WTC11 (cell line): ENCODE data around the gene HPCAL1. TPM values are rescaled to one million over a fixed set of nuclear protein-coding genes. Genes with fewer than 3 reads are reported as not detected.

Experiments
- ATAC-seq: fragments of 200-7000 bp; cut with Tn5 transposase; 2 replicates; pipeline ENCODE4 v1.10.0; 2021; ENCODE audit warnings: mild to moderate bottlenecking, moderate library complexity
- CTCF ChIA-PET: fragments of 300-600 bp; sonication (Branson Sonifier 250); formaldehyde crosslinking; loops from one replicate; lab custom pipeline; 2021; ENCODE audit warnings: antibody characterized with exemption; lab: Charles Lee
- POLR2A ChIA-PET: fragments of 350-600 bp; sonication (Branson Sonifier 250); formaldehyde crosslinking; loops from one replicate; lab custom pipeline; 2021; ENCODE audit warnings: antibody characterized with exemption; lab: Charles Lee
- DNase-seq: peaks from one replicate; pipeline ENCODE4 v3.0.0; 2021; ENCODE audit warnings: low spot score
- H3K27ac Mint-ChIP-seq: 2 replicates; pipeline ENCODE4 v1.8.0; 2021; ENCODE audit warnings: mixed read lengths
- H3K27me3 Mint-ChIP-seq: 2 replicates; pipeline ENCODE4 v1.8.0; 2021; ENCODE audit warnings: low read depth, mild to moderate bottlenecking, moderate library complexity, mixed read lengths
- H3K36me3 Mint-ChIP-seq: 2 replicates; pipeline ENCODE4 v1.8.0; 2021; ENCODE audit warnings: mixed read lengths
- H3K4me1 Mint-ChIP-seq: 2 replicates; pipeline ENCODE4 v1.8.0; 2022; ENCODE audit warnings: mixed read lengths
- H3K4me3 Mint-ChIP-seq: 2 replicates; pipeline ENCODE4 v1.8.0; 2021; ENCODE audit warnings: mild to moderate bottlenecking, moderate library complexity, mixed read lengths
- H3K9me3 Mint-ChIP-seq: 2 replicates; pipeline ENCODE4 v1.8.0; 2021; ENCODE audit warnings: mixed read lengths
- ATF1 ChIP-seq: sonication (generic); formaldehyde crosslinking; IDR thresholded peaks from 2 replicates; pipeline ENCODE4 v1.8.1; 2023; ENCODE audit warnings: mild to moderate bottlenecking, moderate library complexity, missing genetic modification reagents
- CREB1 ChIP-seq: sonication (generic); formaldehyde crosslinking; IDR thresholded peaks from 2 replicates; pipeline ENCODE4 v1.8.0; 2023; ENCODE audit warnings: mild to moderate bottlenecking, missing genetic modification reagents
- CREM ChIP-seq: sonication (generic); formaldehyde crosslinking; IDR thresholded peaks from 2 replicates; pipeline ENCODE4 v1.8.1; 2022; ENCODE audit warnings: mild to moderate bottlenecking, missing genetic modification reagents, moderate library complexity
- ELF4 ChIP-seq: sonication (generic); formaldehyde crosslinking; IDR thresholded peaks from 2 replicates; pipeline ENCODE4 v1.8.1; 2022; ENCODE audit warnings: low read depth, mild to moderate bottlenecking, moderate library complexity, missing genetic modification reagents
- EMX1 ChIP-seq: fragments of 250-450 bp; sonication (Bioruptor Pico); IDR thresholded peaks from 2 replicates; pipeline ENCODE4 v1.8.0; 2021; ENCODE audit warnings: mild to moderate bottlenecking
- IRF2 ChIP-seq: sonication (generic); formaldehyde crosslinking; IDR thresholded peaks from 2 replicates; pipeline ENCODE4 v1.8.0; 2022; ENCODE audit warnings: low read depth, missing genetic modification reagents, borderline replicate concordance
- JAZF1 ChIP-seq: fragments of 250-450 bp; sonication (Bioruptor Pico); IDR thresholded peaks from 2 replicates; pipeline ENCODE4 v1.9.0; 2021; ENCODE audit warnings: moderate library complexity, mild to moderate bottlenecking, inconsistent platforms
- KAT7 ChIP-seq: sonication (generic); formaldehyde crosslinking; IDR thresholded peaks from 2 replicates; pipeline ENCODE4 v1.8.1; 2023; ENCODE audit warnings: missing genetic modification reagents, mild to moderate bottlenecking, borderline replicate concordance
- NFATC4 ChIP-seq: fragments of 250-450 bp; sonication (Bioruptor Pico); IDR thresholded peaks from 2 replicates; pipeline ENCODE4 v1.9.0; 2021; ENCODE audit warnings: mild to moderate bottlenecking
- NFE2L1 ChIP-seq: sonication (generic); formaldehyde crosslinking; IDR thresholded peaks from 2 replicates; pipeline ENCODE4 v1.8.1; 2023; ENCODE audit warnings: missing genetic modification reagents
- NR3C1 ChIP-seq: sonication (generic); formaldehyde crosslinking; conservative IDR thresholded peaks from 2 replicates; pipeline ENCODE4 v1.8.1; 2023; ENCODE audit warnings: low read depth, mild to moderate bottlenecking, missing genetic modification reagents
- SMAD4 ChIP-seq: sonication (generic); formaldehyde crosslinking; IDR thresholded peaks from 2 replicates; pipeline ENCODE4 v1.8.0; 2022; ENCODE audit warnings: mild to moderate bottlenecking, missing genetic modification reagents
- TCF7 ChIP-seq: sonication (generic); formaldehyde crosslinking; IDR thresholded peaks from 2 replicates; pipeline ENCODE4 v1.8.0; 2022; ENCODE audit warnings: mild to moderate bottlenecking, low read depth, missing genetic modification reagents, moderate library complexity
- TP53 ChIP-seq: sonication (generic); formaldehyde crosslinking; IDR thresholded peaks from 2 replicates; pipeline ENCODE4 v1.8.1; 2023; ENCODE audit warnings: mild to moderate bottlenecking, missing genetic modification reagents
- ZNF138 ChIP-seq: sonication (generic); formaldehyde crosslinking; conservative IDR thresholded peaks from 2 replicates; pipeline ENCODE4 v1.8.1; 2022; ENCODE audit warnings: mild to moderate bottlenecking, moderate library complexity, missing genetic modification reagents
- total RNA-seq: library from RNA; stranded (reverse); gene quantifications from 3 replicates; pipeline ENCODE4 v1.2.3, GENCODE V29; 2021
- TF ChIP-seq, protein P1 (sequence below): sonication (generic); formaldehyde crosslinking; IDR thresholded peaks from 2 replicates; pipeline ENCODE4 v1.8.1; 2022; ENCODE audit warnings: mild to moderate bottlenecking, missing genetic modification reagents, moderate library complexity, borderline replicate concordance
- TF ChIP-seq, protein P2 (sequence below): sonication (generic); formaldehyde crosslinking; IDR thresholded peaks from 2 replicates; pipeline ENCODE4 v1.8.1; 2022; ENCODE audit warnings: missing genetic modification reagents, borderline replicate concordance
- TF ChIP-seq, protein P3 (sequence below): sonication (generic); formaldehyde crosslinking; IDR thresholded peaks from 2 replicates; pipeline ENCODE4 v1.8.1; 2023; ENCODE audit warnings: mild to moderate bottlenecking, missing genetic modification reagents
- TF ChIP-seq, protein P4 (sequence below): fragments of 250-450 bp; sonication (Bioruptor Pico); IDR thresholded peaks from 2 replicates; pipeline ENCODE4 v2.1.2; 2022; ENCODE audit warnings: mild to moderate bottlenecking, moderate library complexity
- TF ChIP-seq, protein P5 (sequence below): sonication (generic); formaldehyde crosslinking; IDR thresholded peaks from 2 replicates; pipeline ENCODE4 v1.8.1; 2022; ENCODE audit warnings: mild to moderate bottlenecking, moderate library complexity, missing genetic modification reagents
- TF ChIP-seq, protein P6 (sequence below): fragments of 250-450 bp; sonication (Bioruptor Pico); IDR thresholded peaks from 2 replicates; pipeline ENCODE4 v1.9.0; 2021; ENCODE audit warnings: mild to moderate bottlenecking
- TF ChIP-seq, protein P7 (sequence below): sonication (generic); formaldehyde crosslinking; IDR thresholded peaks from 2 replicates; pipeline ENCODE4 v1.8.1; 2023; ENCODE audit warnings: mild to moderate bottlenecking, moderate library complexity, missing genetic modification reagents

HPCAL1 gene
- total RNA-seq, 1 experiment from 2014 or later, result 11.8 TPM

DNA sequence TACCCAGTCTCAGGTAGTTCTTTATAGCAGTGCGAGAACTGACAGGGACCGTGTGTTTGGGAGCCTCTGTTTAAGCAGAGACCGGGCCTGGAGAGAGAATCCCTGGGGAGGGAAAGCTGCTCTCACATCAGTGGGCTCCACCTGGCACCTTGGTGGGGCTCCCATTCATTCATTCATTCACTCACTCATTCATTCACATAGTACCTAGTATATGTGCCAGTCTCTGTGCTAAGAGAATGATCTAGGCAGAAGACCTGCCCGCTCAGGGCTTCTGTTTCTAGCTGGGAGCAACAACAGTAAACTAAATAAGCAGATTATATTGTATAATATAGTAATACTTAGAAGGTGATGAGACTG, 17.8 kb downstream of the HPCAL1 start (continued):
- TF ChIP-seq, protein P1, sequence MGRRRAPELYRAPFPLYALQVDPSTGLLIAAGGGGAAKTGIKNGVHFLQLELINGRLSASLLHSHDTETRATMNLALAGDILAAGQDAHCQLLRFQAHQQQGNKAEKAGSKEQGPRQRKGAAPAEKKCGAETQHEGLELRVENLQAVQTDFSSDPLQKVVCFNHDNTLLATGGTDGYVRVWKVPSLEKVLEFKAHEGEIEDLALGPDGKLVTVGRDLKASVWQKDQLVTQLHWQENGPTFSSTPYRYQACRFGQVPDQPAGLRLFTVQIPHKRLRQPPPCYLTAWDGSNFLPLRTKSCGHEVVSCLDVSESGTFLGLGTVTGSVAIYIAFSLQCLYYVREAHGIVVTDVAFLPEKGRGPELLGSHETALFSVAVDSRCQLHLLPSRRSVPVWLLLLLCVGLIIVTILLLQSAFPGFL (CRISPR knock-in tag), result no peak
- TF ChIP-seq IRF2 (CRISPR knock-in tag), result no peak
- TF ChIP-seq, all 79 proteins: peak for 0

DNA sequence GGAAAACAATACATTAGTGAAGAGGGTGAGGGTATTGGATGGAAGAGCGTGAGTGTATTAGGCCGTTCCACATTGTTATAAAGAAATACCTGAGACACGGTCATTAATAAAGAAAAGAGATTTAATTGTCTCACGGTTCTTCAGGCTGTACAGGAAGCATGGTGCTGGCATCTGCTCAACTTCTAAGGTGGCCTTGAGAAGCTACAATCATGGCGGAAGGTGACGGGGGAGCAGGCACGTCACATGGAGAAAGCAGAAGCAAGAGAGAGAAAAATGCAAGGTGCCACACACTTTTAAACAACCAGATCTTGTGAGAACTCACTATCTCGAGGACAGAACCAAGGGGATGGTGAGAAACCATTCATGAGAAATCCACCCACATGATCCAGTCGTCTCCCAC, 18.2 kb downstream of the HPCAL1 start:
- Mint-ChIP-seq H3K36me3 (peaks cover 8% of the 10 kb centered on the region; the same call in 1 of the 2 replicates), H3K4me1 (peaks cover 40% of the 10 kb centered on the region), H3K9me3 (peaks cover 9% of the 10 kb centered on the region), H3K27ac (no peak overlapping the region), H3K27me3 (no peaks in the 10 kb centered on the region), H3K4me3 (no peak overlapping the region)
- ChIA-PET POLR2A (no interaction called here), CTCF (interaction anchor here (0.7 kb wide), 1 partner anchor 89 kb away, joined by 3 read pairs; no protein-coding TSS in a partner anchor)
- TF ChIP-seq KAT7 (CRISPR knock-in tag), result no peak
- no peak for TF ChIP-seq SMAD4 (CRISPR knock-in tag)
- TF ChIP-seq, protein P2, sequence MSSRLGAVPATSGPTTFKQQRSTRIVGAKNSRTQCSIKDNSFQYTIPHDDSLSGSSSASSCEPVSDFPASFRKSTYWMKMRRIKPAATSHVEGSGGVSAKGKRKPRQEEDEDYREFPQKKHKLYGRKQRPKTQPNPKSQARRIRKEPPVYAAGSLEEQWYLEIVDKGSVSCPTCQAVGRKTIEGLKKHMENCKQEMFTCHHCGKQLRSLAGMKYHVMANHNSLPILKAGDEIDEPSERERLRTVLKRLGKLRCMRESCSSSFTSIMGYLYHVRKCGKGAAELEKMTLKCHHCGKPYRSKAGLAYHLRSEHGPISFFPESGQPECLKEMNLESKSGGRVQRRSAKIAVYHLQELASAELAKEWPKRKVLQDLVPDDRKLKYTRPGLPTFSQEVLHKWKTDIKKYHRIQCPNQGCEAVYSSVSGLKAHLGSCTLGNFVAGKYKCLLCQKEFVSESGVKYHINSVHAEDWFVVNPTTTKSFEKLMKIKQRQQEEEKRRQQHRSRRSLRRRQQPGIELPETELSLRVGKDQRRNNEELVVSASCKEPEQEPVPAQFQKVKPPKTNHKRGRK (CRISPR knock-in tag), result no peak
- TF ChIP-seq ZNF138, result no peak
- TF ChIP-seq EMX1 (CRISPR knock-in tag), result no peak
- TF ChIP-seq TCF7 (CRISPR knock-in tag), result no peak
- TF ChIP-seq, protein P3, sequence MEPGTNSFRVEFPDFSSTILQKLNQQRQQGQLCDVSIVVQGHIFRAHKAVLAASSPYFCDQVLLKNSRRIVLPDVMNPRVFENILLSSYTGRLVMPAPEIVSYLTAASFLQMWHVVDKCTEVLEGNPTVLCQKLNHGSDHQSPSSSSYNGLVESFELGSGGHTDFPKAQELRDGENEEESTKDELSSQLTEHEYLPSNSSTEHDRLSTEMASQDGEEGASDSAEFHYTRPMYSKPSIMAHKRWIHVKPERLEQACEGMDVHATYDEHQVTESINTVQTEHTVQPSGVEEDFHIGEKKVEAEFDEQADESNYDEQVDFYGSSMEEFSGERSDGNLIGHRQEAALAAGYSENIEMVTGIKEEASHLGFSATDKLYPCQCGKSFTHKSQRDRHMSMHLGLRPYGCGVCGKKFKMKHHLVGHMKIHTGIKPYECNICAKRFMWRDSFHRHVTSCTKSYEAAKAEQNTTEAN (CRISPR knock-in tag), result no peak
- TF ChIP-seq, protein P1 (CRISPR knock-in tag), result no peak
- ATAC-seq (no peak), DNase-seq (no peak)

DNA sequence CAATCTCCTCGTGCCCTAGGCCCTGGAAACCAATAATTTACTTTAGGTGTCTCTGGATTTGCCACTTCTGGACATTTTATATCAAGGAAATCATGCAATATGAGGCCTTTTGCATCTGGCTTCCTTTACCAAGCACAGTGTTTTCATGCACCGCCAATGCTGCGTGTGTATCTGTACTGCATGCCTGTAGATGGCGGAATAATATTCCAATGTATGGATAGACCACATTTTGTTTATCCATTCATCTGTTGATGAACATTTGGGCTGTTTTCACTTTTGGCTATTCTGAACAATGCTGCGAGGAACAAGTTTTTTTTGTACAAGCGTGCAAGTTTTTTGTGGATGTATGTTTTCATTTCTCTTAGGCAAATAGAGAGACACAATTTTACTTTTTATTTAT, 18.9 kb downstream of the HPCAL1 start:
- DNase-seq (no peak), ATAC-seq (no peak)
- POLR2A ChIA-PET, result interaction anchor here (0.6 kb wide), 1 partner anchor 29 kb away, joined by 3 read pairs; no protein-coding TSS in a partner anchor
- no peaks in the 10 kb centered on the region for H3K27me3 Mint-ChIP-seq
- H3K4me1 Mint-ChIP-seq, result peaks cover 40% of the 10 kb centered on the region
- H3K9me3 Mint-ChIP-seq, result peaks cover 9% of the 10 kb centered on the region
- no peak overlapping the region for H3K27ac Mint-ChIP-seq
- CTCF ChIA-PET, result no interaction called here
- H3K4me3 Mint-ChIP-seq, result no peak overlapping the region
- H3K36me3 Mint-ChIP-seq, result peaks cover 8% of the 10 kb centered on the region; the same call in 1 of the 2 replicates
- no peak for TF ChIP-seq SMAD4 (CRISPR knock-in tag)
- TF ChIP-seq, protein P4, sequence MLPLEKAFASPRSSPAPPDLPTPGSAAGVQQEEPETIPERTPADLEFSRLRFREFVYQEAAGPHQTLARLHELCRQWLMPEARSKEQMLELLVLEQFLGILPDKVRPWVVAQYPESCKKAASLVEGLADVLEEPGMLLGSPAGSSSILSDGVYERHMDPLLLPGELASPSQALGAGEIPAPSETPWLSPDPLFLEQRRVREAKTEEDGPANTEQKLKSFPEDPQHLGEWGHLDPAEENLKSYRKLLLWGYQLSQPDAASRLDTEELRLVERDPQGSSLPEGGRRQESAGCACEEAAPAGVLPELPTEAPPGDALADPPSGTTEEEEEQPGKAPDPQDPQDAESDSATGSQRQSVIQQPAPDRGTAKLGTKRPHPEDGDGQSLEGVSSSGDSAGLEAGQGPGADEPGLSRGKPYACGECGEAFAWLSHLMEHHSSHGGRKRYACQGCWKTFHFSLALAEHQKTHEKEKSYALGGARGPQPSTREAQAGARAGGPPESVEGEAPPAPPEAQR (CRISPR knock-in tag), result no peak
- no peak for TF ChIP-seq NFE2L1 (CRISPR knock-in tag)
- no peak for TF ChIP-seq NR3C1
- TF ChIP-seq, protein P5, sequence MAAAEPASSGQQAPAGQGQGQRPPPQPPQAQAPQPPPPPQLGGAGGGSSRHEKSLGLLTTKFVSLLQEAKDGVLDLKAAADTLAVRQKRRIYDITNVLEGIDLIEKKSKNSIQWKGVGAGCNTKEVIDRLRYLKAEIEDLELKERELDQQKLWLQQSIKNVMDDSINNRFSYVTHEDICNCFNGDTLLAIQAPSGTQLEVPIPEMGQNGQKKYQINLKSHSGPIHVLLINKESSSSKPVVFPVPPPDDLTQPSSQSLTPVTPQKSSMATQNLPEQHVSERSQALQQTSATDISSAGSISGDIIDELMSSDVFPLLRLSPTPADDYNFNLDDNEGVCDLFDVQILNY (CRISPR knock-in tag), result no peak
- TF ChIP-seq ATF1 (CRISPR knock-in tag), result no peak
- no peak for TF ChIP-seq TP53 (CRISPR knock-in tag)
- no peak for TF ChIP-seq CREB1 (CRISPR knock-in tag)
- no peak for TF ChIP-seq NFATC4 (CRISPR knock-in tag)
- TF ChIP-seq, protein P6, sequence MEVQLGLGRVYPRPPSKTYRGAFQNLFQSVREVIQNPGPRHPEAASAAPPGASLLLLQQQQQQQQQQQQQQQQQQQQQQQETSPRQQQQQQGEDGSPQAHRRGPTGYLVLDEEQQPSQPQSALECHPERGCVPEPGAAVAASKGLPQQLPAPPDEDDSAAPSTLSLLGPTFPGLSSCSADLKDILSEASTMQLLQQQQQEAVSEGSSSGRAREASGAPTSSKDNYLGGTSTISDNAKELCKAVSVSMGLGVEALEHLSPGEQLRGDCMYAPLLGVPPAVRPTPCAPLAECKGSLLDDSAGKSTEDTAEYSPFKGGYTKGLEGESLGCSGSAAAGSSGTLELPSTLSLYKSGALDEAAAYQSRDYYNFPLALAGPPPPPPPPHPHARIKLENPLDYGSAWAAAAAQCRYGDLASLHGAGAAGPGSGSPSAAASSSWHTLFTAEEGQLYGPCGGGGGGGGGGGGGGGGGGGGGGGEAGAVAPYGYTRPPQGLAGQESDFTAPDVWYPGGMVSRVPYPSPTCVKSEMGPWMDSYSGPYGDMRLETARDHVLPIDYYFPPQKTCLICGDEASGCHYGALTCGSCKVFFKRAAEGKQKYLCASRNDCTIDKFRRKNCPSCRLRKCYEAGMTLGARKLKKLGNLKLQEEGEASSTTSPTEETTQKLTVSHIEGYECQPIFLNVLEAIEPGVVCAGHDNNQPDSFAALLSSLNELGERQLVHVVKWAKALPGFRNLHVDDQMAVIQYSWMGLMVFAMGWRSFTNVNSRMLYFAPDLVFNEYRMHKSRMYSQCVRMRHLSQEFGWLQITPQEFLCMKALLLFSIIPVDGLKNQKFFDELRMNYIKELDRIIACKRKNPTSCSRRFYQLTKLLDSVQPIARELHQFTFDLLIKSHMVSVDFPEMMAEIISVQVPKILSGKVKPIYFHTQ (CRISPR knock-in tag), result no peak
- TF ChIP-seq JAZF1 (CRISPR knock-in tag), result no peak
- no peak for TF ChIP-seq ELF4 (CRISPR knock-in tag)
- TF ChIP-seq, protein P7, sequence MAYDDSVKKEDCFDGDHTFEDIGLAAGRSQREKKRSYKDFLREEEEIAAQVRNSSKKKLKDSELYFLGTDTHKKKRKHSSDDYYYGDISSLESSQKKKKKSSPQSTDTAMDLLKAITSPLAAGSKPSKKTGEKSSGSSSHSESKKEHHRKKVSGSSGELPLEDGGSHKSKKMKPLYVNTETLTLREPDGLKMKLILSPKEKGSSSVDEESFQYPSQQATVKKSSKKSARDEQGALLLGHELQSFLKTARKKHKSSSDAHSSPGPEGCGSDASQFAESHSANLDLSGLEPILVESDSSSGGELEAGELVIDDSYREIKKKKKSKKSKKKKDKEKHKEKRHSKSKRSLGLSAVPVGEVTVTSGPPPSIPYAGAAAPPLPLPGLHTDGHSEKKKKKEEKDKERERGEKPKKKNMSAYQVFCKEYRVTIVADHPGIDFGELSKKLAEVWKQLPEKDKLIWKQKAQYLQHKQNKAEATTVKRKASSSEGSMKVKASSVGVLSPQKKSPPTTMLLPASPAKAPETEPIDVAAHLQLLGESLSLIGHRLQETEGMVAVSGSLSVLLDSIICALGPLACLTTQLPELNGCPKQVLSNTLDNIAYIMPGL (CRISPR knock-in tag), result no peak
- no peak for TF ChIP-seq CREM
